Myocyte (in vitro differentiated cells): ENCODE data around the gene MMP2. TPM values are rescaled to one million over a fixed set of nuclear protein-coding genes. Genes with fewer than 3 reads are reported as not detected.

Experiments
- DNase-seq: peaks from one replicate; pipeline ENCODE4 v3.0.0-alpha.2; 2012; ENCODE audit warnings: low read depth
- total RNA-seq: library from RNA; depleted of rRNA; stranded (reverse); fragments of >200 nt; gene quantifications from 2 replicates; pipeline ENCODE4 v1.2.3, GENCODE V29; 2014

Gene MMP2
- total RNA-seq, 1 donor from 2014 or later = 204 TPM

GRCh38 chr16:55491691-55492090, 12.7 kb downstream of the MMP2 start:
- no peak for DNase-seq

GRCh38 chr16:55492756-55493380, 13.9 kb downstream of the MMP2 start:
- no peak for DNase-seq

- peak; percentile 86 for DNase-seq
These were observed 16.0 kb downstream of the MMP2 start for GRCh38 chr16:55494994-55495421.

GRCh38 chr16:55495616-55496289, 16.8 kb downstream of the MMP2 start:
- no peak for DNase-seq

GRCh38 chr16:55496509-55497145, 17.6 kb downstream of the MMP2 start:
- no peak for DNase-seq

DNA sequence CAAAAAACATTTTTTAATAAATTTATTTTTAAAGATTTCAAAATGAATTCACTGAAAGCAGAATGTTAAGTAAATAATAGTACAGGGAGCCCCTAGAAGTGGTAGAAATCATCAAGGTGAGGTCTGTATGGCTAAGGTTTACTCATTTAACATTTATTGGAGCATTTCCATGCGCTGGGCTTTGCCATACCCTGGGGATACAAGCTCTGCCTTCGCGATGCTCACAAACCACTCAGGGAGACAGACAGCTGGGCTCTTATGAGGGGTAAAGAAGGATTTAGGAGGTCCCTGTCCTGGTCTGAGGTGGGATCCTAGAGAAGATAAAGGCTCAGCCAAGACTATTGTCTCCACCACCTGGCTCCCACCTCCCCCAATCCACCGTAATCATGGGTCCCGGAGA, 18.6 kb downstream of the MMP2 start:
- no peak for DNase-seq

DNA sequence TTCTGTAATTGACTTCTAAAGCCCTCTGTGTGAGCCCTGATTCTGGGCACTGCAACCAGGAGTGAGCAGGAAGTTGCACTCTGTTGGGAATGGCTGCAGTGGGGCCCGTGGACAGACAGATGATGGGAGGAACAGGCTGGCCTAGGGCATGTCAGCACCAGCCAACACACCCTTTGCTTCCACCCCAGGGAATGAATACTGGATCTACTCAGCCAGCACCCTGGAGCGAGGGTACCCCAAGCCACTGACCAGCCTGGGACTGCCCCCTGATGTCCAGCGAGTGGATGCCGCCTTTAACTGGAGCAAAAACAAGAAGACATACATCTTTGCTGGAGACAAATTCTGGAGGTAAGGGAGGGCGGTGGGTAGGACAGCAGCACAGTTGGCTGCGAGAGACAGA, 19.1 kb downstream of the MMP2 start:
- DNase-seq = no peak

- peak; percentile 23 for DNase-seq
These were observed 20.3 kb downstream of the MMP2 start for GRCh38 chr16:55499281-55499680.

DNA sequence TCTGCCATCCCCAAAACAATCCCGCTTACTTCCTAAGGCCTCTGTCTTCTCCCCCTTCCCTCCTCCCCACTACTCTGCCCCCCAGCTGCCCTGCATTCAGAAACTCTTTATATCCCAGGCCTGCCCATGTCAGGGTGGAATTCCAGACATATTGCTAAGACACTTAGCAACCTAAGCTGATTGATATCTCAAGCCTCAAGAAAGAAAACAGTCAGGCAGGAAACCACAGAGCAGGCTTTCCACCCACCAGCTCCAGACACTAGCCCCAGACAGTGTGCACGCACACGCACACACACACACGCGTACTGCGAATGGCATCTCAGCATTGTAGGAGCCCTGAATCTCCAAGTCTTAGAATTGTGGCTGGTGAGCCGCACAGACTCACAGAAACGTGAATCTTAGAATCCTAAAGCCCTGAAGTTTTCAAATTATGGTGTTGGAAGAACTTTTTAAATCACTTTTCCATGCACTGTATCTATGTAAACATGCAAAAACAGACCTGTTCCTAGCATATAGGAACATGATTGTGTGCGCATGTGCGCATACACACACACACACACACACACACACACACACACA, 21.0 kb downstream of the MMP2 start:
- peak; percentile 94 for DNase-seq

DNA sequence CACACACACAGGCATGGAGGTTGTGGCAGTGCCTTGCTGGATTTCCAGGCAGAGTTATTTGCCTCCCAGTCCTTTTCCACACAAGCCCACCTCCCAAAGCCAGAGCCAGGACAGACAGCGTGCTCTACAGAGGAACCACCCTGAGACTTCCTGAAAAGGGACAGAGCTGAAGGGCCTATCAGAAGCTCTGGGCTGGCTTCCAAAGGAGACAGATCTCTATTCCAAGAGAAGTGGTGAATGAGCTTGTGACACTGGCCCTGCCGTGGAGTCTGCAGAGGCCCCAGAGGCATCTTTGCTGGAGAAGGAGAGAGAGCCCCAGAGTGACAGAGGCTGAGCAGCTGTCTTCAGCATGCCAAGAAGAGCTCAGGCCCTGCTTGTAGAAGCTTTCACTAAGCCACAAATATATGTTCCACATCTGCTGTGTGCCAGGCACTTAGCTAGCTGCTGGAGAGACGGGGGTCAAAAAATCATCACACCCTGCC, 21.6 kb downstream of the MMP2 start:
- peak; percentile 90 for DNase-seq

- peak; percentile 12 for DNase-seq
These were observed 22.7 kb downstream of the MMP2 start for GRCh38 chr16:55501549-55502322.

GRCh38 chr16:55502801-55503366, 23.9 kb downstream of the MMP2 start:
- peak; percentile 98 for DNase-seq

DNA sequence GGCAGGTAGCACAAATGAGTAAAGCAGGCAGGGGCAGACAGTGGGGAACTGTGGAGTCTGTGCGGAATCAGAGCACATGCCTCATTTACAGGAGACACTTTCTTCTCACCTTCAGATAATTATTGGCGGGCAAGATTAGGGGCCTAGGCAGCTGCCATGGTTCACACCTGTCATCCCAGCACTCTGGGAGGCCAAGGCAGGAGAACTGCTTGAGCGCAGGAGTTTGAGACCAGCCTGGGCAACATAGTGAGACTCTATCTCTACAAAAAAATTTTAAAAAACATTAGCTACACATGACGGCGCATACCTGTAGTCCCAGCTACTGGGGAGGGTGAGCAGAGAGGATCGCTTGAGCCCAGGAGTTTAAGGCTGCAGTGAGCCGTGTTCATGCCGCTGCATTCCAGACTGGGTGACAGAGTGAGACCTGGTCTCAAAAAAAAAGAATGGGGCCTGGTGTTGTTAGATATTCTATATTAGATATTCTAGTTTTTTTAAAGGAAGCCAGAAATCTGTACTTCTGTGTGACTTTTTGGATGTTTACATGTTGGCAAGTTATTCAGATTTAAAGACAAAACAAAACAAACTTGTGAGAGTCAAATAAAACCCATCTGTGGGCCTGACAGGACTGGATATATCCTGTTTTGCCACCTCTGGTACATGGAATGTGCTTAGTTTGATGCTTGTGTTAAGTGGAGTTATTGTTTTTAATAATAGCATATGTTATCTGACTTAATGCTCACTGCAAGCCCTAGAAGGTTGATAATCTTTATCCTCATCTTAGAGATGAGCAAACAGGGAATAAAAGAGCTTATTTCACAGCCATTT, 24.9 kb downstream of the MMP2 start:
- no peak for DNase-seq

DNA sequence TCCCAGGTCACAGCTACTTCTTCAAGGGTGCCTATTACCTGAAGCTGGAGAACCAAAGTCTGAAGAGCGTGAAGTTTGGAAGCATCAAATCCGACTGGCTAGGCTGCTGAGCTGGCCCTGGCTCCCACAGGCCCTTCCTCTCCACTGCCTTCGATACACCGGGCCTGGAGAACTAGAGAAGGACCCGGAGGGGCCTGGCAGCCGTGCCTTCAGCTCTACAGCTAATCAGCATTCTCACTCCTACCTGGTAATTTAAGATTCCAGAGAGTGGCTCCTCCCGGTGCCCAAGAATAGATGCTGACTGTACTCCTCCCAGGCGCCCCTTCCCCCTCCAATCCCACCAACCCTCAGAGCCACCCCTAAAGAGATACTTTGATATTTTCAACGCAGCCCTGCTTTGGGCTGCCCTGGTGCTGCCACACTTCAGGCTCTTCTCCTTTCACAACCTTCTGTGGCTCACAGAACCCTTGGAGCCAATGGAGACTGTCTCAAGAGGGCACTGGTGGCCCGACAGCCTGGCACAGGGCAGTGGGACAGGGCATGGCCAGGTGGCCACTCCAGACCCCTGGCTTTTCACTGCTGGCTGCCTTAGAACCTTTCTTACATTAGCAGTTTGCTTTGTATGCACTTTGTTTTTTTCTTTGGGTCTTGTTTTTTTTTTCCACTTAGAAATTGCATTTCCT, 26.5 kb downstream of the MMP2 start:
- DNase-seq = no peak

GRCh38 chr16:55506083-55506482, 27.1 kb downstream of the MMP2 start:
- DNase-seq = no peak

- no peak for DNase-seq
These were observed 27.7 kb downstream of the MMP2 start for GRCh38 chr16:55506708-55507107.

GRCh38 chr16:55508271-55508921, 29.4 kb downstream of the MMP2 start:
- no peak for DNase-seq

DNA sequence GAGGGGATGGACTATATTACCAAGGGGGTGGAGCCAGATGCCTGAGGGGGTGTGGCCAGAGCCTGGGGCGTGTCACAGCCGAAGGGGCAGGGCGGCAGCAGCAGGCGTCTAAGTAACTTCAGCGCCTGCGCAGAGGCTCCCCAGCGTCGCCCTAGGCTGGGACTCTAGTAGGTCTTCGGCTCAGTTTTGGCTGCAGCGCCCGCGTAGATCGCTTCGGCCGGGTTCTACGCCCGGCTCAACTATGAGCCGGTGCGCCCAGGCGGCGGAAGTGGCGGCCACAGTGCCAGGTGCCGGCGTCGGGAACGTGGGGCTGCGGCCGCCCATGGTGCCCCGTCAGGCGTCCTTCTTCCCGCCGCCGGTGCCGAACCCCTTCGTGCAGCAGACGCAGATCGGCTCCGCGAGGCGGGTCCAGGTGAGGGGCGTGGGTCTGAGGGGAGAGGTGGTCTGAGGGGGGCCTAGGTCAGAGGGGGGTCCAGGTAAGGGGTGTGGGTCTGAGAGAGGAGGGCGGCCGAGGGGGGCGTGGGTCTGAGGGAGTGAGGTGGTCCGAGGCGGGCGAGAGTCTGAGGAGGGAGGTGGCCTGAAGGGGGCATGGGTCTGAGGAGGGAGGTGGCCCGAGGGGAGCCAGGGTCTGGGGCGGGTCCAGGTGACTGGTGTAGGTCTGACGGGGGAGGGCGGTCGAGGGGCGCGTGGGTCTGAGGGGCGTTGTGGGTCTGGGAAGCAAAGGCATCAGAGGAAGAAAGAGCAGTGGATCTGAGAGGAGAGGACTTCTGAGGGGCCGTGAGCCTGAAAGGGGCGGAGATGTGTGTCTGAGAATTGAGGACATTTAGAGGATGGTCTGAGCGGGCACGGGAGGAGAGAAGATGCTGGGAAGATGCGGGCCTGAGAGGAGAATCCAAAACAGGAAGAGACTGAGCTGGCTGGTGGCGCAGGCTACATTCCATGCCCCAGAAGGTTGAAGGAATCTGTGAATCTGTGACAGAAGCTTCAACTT, 30.2 kb downstream of the MMP2 start, which contains the start of gene LPCAT2:
TSS of gene LPCAT2 (plus strand) at position 132 of the 991 bp plus-strand sequence. CDS start at position 242, 110 bp downstream.
- peak; percentile 75 for DNase-seq
